ENCODE results near the gene CERS5.
A peak's percentile ranks its signal among the peaks of the same experiment; 100 is the strongest.

CERS5 gene

DNA sequence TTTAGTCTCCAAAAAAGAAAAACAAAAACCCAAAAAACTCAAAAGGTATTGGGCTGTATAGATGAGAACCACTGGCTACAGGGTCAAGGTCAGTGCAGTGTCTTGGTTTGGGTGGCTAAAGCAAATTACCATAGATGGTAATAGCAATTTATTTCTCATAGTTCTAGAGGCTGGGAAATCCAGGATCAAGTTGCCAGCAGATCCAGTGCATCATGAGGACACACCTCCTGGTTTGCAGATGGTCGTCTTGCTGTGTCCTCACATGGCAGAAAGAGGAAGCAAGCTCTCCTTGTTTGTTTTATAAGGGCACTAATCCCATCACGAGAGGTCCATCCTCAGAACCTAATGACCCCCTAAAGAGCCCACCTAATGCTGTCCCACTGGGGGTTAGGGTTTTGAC lies 44.0 kb downstream of the CERS5 start:
- no peak for DNase-seq

DNA sequence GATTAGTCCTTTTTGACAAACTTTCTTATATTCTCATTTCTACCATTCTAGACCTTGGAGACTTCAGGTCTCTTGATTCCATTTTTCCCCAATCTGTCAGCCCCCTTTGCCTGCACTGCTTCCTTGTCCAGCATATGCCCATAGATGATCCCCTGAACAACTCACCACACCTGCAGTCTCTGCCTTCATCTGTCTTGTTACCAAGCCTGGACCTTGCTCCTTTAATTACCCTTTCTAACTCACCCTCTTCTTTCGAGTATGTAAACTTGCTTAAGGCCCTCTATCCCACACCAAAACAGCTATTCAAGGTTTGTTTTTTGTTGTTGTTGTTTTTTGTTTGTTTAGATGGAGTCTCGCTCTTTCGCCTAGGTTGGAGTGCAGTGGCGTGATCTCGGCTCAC lies 45.5 kb downstream of the CERS5 start:
- DNase-seq, result no peak

DNA sequence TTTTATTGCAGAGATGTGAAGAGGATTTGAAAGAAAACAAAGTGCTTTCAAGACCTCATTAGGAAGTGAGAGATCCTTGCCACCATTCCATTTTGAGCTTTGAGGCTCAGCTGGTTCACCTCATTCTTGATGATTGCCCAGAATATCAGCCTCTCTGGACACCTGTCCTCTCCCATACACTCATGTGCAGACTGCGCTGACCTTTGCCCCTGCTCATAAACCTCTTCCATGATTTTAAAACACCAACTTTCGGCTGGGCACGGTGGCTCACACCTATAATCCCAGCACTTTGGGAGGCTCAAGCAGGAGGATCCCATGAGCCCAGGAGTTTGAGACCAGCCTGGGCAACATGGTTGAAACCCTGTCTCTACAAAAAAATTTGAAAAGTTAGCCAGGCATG lies 46.2 kb downstream of the CERS5 start:
- no peak for DNase-seq

DNA sequence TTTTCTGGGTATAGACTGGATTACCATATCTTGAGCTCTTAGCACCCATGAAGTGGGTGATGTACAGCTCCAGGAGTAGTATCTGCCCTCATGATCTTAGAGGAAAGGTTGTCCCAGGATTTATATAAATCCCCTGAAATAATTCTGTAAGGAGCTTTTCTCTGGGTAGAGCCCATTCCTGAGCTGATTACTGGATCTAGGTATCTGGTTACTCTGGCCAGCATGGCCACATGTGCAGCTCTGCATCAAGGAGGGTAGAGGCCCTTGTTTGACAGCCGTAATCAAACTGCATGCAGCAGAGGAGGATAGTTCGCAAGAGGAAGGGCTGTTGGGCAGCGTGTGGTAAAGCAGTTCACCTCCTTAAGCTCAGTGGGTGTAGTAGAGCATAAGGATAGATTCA lies 46.6 kb downstream of the CERS5 start:
- no peak for DNase-seq

DNA sequence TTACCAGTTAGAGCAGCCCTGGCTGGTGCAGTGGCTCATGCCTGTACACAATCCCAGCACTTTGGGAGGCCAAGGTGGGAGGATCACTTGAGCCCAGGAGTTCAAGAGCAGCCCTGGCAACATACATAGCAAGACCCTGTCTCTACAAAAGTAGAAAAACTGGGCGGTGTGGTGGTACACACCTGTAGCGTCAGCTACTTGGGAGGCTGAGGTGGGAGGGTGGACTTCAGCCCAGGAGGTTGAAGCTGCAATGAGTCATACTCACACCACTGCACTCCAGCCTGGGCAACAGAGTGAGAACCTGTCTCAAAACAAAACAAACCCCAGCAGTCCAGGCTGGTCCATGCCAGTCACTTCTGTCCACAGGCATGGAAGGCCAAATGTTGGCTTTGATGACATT lies 47.8 kb downstream of the CERS5 start:
- no peak for DNase-seq

DNA sequence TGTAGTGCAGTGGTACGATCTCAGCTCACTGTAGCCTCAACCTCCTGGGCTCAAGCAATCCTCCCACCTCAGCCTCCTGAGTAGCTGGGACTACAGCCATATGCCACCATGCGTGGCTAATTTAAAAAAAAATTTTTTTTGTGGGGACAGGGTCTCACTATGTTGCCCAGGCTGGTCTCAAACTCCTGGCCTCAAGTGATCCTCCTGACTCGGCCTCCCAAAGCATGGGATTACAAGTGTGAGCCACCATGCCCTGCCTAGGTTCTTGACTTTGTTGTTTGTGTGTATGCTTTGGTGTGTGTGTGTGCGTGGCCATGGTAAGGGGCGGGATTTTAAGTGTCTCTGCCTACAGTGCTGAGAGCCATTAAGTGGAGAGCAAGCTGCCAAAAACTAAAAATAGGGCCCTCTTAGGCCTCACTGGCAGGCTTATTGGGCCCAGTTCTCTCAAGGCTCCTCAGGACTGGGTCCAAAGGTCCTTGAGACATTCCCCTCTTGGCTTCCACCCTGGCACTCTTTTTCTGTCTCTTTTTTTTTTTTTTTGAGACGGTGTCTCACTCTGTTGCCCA lies 50.0 kb downstream of the CERS5 start:
- no peak for DNase-seq

DNA sequence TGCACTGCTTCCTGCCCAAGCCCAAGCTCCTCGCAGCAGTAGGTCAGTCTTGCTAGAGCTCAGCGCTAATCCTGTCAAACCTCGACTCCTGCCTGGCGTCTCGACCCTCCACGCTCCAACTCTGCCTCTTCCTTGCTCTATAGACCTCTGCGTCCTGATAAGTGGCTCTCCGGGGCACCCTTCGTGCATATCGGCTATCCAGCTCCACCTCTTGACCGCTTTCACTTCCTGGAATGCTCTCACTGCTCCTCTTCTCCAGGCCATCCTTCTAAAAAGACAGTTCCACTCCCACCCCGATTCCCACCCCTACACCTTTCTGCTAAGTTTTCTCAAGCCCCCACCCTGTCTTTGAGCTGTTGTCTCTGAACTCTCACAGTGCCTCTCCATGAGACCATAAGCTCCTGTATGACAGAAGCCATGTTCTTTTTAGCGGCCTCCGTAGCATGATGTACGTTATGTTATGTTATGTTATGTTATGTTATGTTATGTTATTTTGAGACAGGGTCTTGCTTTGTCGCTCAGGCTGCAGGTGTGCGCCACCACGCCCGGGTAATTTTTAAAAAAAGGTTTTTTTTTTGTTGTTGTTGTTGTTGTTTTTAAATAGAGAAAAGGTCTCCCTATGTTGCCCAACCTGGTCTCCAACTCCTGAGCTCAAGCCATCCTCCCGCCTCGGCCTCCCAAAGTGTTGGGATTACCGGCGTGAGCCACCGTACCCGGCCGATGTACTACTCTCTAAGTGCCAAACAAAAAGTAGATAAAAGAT lies 54.5 kb downstream of the CERS5 start:
- peak; percentile 25 for DNase-seq

DNA sequence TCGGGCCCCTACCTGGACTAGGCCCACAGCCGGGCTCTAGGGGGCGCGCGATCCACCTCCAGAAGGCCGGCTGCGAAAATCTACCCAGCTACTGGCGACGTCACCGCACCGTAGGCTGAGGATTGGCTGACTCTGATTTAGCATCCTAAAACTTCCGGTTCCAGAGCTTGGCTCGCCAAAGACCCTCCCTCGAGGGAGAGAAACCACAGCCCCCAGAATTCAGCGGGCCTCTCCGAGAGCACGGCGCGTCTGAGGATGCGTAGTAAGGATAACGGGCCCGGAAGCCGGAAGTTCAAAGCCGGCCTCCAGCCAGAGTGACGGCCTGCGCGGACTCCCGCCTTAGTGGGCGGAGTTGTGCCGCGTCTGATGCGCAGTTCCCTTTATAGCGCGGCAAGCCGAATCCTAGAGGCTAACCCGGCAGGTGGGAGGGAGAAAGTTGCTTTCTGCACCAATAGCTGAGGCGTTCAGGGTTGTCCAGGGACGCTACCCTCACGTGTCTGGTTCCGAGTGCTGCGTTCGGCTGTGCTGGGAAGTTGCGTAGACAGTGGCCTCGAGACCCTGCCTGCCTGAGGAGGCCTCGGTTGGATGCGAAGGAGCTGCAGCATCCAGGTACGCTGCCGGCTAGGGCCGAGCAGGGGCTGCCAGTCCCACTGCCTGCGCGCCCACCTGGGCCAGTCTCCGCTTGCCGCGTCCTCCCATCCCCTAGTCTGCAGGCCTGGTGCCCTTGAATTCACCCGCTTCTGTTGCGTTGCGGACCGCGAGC lies 55.3 kb downstream of the CERS5 start, which contains the start of gene COX14:
Gene COX14, plus strand, starts transcription at position 544 of the 763 bp plus-strand sequence. CDS start 7,808 bp downstream, outside the sequence.
- peak; percentile 100 for DNase-seq

DNA sequence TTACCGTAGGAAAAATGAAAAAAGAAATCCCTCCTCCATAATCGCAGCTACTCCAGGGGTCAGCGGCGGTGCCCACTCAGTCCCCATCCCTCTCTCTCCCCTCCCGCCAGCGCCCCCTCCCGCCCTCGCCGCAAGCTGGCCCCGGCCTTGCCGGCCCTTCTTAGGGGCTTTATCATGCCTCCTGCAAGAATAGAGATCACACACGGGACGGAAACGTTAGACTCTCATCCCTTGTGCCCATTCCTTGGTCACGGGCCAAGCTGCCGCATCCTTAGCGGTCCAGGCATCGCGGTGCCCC lies 55.8 kb downstream of the CERS5 start:
- DNase-seq, result no peak

DNA sequence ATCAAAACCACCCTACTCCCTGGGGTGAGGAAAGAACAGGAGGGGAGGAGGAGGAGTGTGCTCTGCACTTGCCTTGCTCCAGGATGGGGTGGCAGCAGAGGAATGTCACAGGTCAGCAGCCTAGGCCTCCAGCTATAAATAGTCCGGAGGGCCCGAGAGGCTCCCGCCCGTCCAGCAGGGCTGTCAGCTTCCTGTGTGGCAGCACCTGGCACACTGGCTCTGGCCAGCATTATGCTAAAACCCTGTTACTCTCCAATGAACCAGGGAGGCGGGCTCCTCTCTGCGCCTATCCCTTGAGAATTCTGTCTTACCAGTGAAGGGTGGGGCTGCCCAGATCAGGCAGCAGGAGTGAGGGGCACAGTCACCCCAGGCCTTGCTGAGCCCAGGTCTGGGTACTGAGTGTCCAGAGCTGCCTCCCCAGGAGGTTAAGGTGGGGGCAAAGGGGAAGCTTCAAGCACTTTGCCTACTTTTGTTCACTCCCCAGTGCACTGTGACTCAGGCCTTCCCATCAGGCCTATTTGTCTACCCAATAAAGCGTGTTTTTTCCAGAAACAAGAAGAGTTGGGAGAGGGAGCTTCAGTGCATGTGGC lies 56.3 kb downstream of the CERS5 start:
- DNase-seq, result no peak

DNA sequence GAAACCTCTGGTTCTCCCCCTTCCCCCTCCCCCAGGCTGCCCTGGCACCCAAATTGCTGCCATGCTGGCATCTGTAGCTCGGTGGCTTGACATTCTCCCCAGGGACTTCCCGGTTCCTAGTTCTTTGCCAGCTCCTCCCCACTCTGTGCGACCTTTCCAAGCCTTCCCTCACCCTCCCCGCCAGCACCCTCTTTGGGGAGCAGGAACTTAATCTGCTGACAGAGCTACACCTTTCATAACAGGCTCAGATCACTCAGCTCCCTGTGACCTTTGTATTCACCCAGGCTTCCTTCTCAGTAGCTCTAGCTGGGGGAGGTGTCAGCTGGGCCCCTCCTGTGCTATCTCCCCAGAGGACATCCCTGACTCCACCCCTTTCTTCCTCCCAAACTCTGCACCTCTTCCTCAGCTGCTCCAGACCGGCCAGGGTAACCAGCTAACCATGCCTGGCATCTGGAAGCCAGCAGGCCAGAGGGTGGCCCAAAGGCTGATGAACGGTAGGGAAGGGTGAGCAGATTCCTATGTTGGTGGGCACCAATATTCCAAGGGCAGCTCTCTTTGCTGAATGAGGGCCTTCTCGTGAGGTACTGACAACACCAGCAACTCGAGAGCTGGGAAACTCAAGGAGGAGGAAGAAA lies 56.9 kb downstream of the CERS5 start:
- no peak for DNase-seq

DNA sequence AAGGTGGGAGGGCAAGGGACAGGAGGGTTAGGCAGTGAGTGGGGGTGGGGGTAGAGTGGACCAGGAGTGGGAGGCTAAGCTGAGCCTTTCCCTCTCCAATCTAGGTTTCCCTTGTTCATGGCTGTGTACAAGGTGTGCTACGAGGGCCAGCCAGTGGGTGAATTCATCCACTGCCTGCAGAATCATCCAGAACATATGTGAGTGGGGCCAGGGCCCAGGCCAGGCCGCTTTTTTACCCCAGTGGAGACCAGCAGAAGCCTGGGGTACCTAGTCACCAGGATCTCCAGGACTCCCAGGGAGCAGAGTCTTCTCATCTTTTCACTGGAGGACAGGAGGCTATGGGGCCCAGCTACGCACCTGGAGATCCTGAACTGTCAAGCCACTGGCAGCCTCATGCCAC lies 57.9 kb downstream of the CERS5 start:
- DNase-seq, result no peak

DNA sequence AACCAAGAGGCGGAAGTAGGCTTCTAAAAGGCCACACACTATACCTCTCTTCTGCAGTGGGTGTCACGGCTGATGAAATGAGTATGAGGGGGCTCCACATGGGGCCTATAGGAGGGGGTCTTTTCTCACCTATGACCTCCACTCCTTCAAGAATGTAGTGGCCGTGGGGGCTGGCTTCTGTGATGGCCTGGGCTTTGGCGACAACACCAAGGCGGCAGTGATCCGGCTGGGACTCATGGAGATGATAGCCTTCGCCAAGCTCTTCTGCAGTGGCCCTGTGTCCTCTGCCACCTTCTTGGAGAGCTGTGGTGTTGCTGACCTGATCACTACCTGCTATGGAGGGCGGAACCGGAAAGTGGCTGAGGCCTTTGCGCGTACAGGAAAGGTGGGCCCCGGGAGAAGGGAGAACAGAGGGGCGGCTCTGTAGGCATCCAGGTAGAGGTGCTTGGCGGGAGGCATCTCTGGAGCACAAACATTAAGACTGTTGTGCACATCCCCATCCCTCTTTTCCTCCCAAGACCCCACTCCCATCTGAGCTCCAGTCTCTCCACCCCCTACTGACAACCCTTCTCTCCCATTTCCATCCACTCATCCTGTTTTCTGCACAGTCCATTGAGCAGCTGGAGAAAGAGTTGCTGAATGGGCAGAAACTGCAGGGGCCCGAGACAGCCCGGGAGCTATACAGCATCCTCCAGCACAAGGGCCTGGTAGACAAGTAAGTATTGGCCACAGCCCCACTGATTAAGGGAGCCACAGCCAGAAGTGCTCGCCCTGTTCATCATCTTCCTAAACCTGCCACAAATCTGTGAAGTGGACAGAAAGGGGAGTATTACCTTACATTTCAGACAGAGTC lies 59.5 kb downstream of the CERS5 start:
- no peak for DNase-seq

DNA sequence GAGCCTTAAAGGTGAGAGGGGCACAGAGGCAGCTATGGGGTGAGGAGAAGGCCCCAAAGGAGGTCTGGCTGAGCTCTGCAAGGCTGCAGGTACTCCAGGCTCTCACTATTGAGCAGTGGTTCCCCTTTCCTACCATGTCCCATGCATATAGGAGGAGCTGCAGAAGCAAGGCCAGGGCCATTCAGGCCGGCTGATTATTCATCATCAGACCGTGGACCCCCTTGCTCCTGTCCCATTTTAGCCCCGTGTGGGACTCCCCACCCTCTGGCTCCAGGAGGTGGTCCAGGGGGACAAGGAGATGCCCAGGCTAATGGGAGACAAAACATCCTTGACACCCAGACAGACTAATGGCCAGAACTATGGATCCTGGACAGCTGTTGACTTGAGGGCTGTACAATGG lies 60.3 kb downstream of the CERS5 start:
- DNase-seq, result no peak

DNA sequence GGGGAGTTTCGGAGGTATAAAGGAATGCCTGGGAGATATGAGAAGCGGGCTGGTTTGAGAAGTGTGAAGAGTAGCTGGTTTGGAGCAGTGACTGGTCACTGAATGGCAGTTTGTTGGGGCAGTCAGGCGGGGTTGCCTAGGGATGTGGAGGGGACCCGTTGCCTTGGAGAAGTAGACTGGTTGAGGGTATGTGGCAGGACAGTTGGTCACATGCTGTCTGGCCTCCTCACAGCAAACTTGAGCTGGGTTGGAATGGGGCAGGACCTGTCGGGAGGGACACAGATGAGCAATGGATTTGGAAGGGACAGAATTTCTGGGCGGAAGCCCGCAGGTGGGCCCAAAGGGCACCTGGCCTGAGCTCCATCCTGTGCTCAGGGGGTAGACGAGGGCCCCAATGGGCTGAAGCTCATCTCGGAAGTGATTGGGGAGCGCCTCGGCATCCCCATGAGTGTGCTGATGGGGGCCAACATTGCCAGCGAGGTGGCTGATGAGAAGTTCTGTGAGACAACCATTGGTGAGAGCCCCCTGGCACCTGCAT lies 61.2 kb downstream of the CERS5 start:
- DNase-seq, result no peak

DNA sequence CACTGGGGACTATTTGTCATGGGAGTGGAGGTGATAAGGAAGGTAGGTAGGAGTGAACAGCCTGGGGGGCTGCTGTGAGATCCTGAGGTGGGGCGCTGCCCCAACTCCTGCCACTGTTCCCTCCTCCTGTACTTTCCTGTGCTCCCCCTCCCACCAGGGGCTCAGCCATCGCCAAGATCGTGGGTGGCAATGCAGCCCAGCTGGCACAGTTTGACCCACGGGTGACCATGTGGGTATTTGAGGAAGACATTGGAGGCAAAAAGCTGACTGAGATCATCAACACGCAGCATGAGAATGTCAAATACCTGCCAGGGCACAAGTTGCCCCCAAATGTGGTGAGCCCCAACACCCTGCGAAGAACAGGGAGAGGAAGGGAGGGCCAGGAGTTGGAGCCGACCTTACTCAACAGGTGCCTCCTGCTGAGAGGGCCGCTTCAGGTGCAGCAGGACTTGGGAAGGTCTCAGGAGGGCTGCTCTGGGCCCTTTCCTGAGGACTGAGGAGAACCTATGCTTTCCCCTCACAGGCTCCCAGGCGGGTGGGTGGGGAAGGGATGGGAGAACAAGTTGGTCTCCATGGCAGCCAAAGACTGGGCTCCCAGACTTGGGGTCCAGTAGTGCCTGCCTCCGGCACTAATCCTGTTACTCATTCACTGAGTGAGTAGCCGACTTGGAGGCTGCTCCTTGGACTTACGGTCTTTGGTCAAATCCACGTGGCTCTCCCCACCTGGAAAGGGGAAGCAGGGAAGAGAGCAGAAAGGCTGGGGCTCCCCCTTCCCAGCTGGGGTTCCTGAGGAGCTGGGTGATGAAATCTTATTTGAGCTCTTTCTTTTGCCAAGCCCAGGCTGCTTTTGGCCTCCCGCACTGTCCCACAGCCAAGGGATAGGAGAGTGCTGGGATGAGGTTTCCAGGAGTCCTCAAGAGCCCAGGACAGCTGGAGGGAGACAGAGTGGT lies 62.5 kb downstream of the CERS5 start:
- no peak for DNase-seq

DNA sequence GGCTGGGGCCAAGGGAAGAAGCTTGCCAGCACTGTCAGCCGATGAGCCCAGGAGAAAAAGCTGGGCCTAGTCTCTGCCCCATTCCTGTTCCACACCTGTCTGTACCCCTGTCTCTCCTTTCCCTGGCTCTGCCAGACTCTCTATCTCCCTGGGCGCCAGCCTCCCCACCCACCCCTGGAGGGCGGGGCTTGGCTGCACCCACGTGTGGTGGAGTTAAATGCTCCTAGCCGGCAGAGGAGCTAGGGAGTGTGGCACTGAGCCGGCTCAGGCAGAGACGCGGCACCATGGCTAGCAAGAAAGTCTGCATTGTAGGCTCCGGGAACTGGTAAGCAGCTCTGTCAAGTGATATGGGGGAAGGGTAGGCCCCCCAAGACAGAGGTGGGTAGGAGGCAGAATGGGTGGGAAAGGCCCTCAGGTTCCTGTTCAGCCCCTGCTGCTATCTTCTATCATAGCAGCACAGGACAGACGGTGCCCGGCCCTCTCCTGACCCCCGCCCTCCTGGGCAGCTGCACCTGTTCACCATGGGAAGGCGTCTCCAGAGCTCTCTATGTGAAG lies 63.3 kb downstream of the CERS5 start, which contains the start of gene GPD1:
Gene GPD1, plus strand, starts transcription at position 242 of the 555 bp plus-strand sequence. Its CDS starts 43 bp downstream, at position 285.
- peak; percentile 8 for DNase-seq

DNA sequence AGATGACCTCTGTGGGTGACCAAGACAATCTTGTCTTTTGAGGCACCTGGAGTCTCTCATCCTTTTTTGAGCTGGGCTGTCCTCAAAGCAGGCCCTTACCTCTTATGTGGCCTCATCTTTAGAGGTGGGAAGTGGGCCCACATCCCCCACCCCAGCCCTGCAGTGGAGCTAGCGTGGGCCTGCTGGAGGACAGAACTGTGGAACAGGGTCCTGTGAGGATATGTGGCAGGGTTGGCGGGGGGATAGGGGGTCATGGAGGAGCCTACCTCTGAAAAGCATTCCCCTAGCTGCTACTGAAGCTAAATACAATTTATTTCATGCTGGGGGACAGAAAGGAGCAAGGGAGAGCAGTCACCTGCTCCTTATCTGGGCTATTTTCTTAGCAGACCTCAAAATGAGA lies 63.8 kb downstream of the CERS5 start:
- no peak for DNase-seq

DNA sequence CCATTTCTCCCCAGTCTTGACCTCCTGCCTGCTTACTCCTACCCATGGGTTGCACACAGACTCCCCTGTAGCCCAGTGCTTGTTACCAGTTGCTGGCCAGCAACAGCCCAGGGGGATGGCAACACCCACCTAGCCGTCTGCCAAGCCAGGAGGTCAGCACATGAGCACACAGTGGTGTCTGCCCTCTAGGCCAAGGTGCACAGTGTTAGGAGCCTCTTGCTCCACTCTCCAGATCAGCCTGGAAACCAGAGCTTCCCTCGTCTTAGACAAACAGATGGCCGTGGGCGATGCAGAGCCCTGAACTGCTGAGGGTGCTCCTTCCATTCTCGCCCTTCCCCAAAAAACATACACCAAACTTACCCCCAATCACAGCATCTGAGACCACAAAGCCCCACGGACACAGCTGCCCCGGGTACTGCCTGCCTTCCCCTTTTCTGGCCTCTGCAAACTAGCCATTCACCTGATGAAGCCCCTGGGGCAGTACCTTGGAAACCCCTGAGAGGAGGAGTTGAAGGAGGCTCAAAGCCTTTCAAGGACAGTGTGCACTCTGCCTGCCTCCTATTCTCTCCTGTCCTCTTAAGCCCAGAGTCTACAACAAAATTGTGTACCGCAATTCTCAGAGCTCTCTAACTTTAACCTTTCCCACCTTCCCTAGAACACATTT lies 64.4 kb downstream of the CERS5 start:
- no peak for DNase-seq

DNA sequence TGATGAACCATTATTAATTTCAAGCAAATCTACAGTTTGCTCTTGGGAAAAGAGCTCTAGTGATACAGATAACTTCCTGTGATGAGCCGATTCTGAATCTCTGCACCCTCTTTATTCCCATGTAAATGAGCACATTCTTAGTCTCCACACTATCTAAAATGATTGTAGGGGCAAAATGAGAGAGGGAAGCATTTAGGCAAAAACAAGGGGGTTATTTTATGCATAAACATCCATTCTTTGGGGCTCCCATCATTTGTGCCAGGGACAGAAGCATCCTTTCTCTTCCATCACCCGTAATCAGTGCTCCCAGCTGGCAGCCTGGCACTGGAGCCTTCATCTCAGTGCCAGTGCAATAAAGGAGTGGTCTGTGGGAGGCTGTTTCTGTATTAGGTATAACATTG lies 65.0 kb downstream of the CERS5 start:
- no peak for DNase-seq

All from activated CD4-positive, alpha-beta T cell treated with anti-CD3 and anti-CD28 coated beads, Interleukin-2, amount 50 U/mL, for 16 hours (primary cell).